HG03159 (cell line): ENCODE results near the gene GARIN5A.

Experiments used
- ATAC-seq: cut with Tn5 transposase; IDR thresholded peaks from one replicate; pipeline ENCODE4 v1.9.1; 2021; ENCODE audit warnings: mild to moderate bottlenecking, moderate library complexity; ENCODE audit not compliant: unreplicated experiment

GARIN5A gene

GRCh38 chr19:50418176-50419021, 58.2 kb downstream of the GARIN5A start, which contains the start of gene SPIB:
Gene SPIB (plus strand): TSS chr19:50418938. CDS start chr19:50418963, 25 bp downstream.
- ATAC-seq, result no peak

- no peak for ATAC-seq
Measured at GRCh38 chr19:50417111-50418081, 59.3 kb downstream of the GARIN5A start.
